Esophagus muscularis mucosa (tissue), 4 donors: ENCODE data around the gene CDH4. TPM values are rescaled to one million over a fixed set of nuclear protein-coding genes. Genes with fewer than 3 reads are reported as not detected.

Source experiments
- DNase-seq: peaks from one replicate; pipeline ENCODE4 v3.0.0-alpha.2; 2017; ENCODE audit errors: extremely low spot score
- H3K27ac ChIP-seq, 4 donors: fragments of 200-600 bp; sonication (generic); replicated peaks in 1 of 4; 1 replicate in 3 of 4; 2 replicates in 1 of 4; pipeline ENCODE4 v1.5.1; 2016 to 2019; ENCODE audit warnings: mild to moderate bottlenecking in 1 of 4
- H3K27me3 ChIP-seq, 4 donors: fragments of 200-600 bp; sonication (generic); one replicate each; pipeline versions ENCODE4 v1.5.1 to v1.6.0; 2016 to 2019
- H3K36me3 ChIP-seq, 4 donors: fragments of 200-600 bp; sonication (generic); one replicate each; pipeline ENCODE4 v1.5.1; 2016 to 2019
- H3K4me1 ChIP-seq, 4 donors: fragments of 200-600 bp; sonication (generic); one replicate each; pipeline ENCODE4 v1.5.1; 2016 to 2019
- H3K4me3 ChIP-seq, 4 donors: fragments of 200-600 bp; sonication (generic); 1 replicate in 2 of 4; 2 replicates in 2 of 4; pipeline ENCODE4 v1.5.1; 2016 to 2019; ENCODE audit warnings: mild to moderate bottlenecking in 4 of 4, moderate library complexity in 1 of 4
- H3K9me3 ChIP-seq, 4 donors: fragments of 200-600 bp; sonication (generic); 1 replicate in 3 of 4; 2 replicates in 1 of 4; pipeline ENCODE4 v1.5.1; 2016 to 2019
- EP300 ChIP-seq: sonication (generic); formaldehyde crosslinking; IDR thresholded peaks from one replicate; pipeline ENCODE4 v1.6.1; 2017; ENCODE audit warnings: antibody characterized with exemption
- POLR2A ChIP-seq: fragments of 450-650 bp; IDR thresholded peaks from one replicate; pipeline ENCODE4 v1.6.1; 2017; ENCODE audit warnings: antibody characterized with exemption, moderate library complexity, mild to moderate bottlenecking, low read depth
- POLR2AphosphoS5 ChIP-seq, 2 donors: sonication (generic); formaldehyde crosslinking; IDR thresholded peaks; one replicate each; pipeline ENCODE4 v1.6.1; 2017; ENCODE audit warnings: antibody characterized with exemption in 2 of 2
- WGBS: methylation state at CpG from one replicate; pipeline ENCODE4 v1.1.5; 2018; 5-methylcytosine and 5-hydroxymethylcytosine counted together
- intact Hi-C: fragments of 100-400 bp; cut with DNase I; formaldehyde crosslinking; loops from one replicate; pipeline ENCODE4 v1.15.1; 2023
- total RNA-seq, 4 donors: library from RNA; depleted of rRNA; stranded (reverse); fragments of >200 nt; gene quantifications; one replicate each; pipeline versions ENCODE4 v1.1.0 to v1.2.1, GENCODE V29; 2016
- TF ChIP-seq, protein P1 (sequence below), 3 experiments: fragments of 200-600 bp in 2 of 3; fragments of 450-650 bp in 1 of 3; sonication (generic) in 2 of 3; IDR thresholded peaks; one replicate each; pipeline ENCODE4 v1.5.1; 2017 to 2019; ENCODE audit warnings: antibody characterized with exemption in 3 of 3, mild to moderate bottlenecking in 2 of 3, moderate library complexity in 1 of 3

Gene CDH4
- total RNA-seq, 4 donors from 2014 or later: 0.42 to 1.3 (median 0.48) TPM

DNA sequence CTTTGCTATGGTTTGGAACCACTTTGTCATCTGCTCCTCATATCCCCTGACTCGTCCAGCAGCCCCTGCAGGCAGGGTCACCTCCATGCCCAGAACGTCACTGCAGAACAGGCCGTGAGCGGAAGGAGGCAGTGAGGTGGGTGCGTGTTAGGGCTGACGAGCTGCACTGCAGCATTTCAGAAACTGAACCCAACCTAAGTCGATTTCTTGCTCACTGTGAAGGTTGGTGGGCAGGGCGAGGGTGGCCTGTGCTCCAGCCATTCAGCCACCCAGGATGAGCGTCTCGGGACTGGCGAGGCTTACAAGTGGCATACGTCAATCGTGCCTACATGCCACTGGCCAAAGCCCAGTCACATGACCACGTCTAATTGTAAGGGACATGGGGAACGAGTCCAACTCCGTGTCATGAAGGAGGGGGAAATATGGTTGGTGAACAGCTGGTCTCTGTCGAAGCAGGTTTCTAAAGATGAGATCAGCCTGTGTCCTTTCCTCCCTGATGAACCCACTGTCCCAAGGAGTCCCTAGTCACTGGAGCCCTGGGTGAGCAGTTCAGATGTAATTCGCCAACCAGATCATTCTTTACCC is 524.5 kb downstream of the CDH4 start:
- H3K27me3 ChIP-seq: peaks cover 0 to 45% (median 0%) of the 10 kb centered on the region in 4 donors
- H3K36me3 ChIP-seq: no peaks in the 10 kb centered on the region
- H3K9me3 ChIP-seq: peaks cover 0 to 13% (median 4%) of the 10 kb centered on the region in 4 donors
- WGBS: 78% methylated on average over 18 of the region's 18 CpGs
- H3K4me1 ChIP-seq: no peaks in the 10 kb centered on the region
- H3K4me3 ChIP-seq: no peak overlapping the region
- H3K27ac ChIP-seq: no peak overlapping the region
- TF ChIP-seq, protein P1, sequence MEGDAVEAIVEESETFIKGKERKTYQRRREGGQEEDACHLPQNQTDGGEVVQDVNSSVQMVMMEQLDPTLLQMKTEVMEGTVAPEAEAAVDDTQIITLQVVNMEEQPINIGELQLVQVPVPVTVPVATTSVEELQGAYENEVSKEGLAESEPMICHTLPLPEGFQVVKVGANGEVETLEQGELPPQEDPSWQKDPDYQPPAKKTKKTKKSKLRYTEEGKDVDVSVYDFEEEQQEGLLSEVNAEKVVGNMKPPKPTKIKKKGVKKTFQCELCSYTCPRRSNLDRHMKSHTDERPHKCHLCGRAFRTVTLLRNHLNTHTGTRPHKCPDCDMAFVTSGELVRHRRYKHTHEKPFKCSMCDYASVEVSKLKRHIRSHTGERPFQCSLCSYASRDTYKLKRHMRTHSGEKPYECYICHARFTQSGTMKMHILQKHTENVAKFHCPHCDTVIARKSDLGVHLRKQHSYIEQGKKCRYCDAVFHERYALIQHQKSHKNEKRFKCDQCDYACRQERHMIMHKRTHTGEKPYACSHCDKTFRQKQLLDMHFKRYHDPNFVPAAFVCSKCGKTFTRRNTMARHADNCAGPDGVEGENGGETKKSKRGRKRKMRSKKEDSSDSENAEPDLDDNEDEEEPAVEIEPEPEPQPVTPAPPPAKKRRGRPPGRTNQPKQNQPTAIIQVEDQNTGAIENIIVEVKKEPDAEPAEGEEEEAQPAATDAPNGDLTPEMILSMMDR (IDR thresholded peaks at IDR 0.05): no peak
- TF ChIP-seq POLR2A (no peak), EP300 (no peak), POLR2AphosphoS5 (IDR thresholded peaks at IDR 0.05) (no peak)
- DNase-seq: no peak
- intact Hi-C loops: no loop called here

DNA sequence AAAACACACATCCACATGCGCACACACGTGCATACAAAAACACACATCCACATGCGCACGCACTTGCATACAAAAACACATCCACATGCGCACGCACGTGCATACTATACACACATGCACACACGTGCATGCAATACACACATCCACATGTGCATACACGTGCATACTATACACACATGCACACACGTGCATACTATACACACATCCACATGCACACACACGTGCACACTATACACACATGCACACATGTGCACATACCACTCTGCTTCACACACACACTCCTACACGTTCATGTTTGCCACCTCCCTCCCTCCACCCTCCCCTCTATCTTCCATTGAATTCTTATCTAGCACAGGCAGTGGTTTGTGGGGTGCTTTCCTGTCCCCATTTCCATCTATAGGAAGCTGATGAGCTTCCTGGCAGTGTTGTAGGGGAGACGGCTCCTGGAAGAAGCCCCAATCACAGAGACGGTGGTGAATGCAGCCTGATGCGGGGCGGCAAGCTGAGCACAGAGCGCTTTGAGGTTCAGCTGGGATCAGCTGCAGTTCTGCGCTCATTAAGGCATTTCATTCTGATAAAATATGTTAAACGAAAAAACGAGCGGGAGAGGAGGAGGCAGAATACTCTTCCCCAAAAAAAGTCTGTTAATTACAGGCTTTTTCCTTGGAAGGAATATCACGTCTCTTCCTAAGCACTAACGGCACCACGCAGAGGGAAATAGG is 525.9 kb downstream of the CDH4 start:
- no peak overlapping the region for H3K4me3 ChIP-seq
- no peaks in the 10 kb centered on the region for H3K36me3 ChIP-seq
- H3K9me3 ChIP-seq: peaks cover 0 to 20% (median 13%) of the 10 kb centered on the region in 4 donors
- no peak for DNase-seq
- TF ChIP-seq POLR2A: no peak
- TF ChIP-seq POLR2AphosphoS5 (IDR thresholded peaks at IDR 0.05): no peak
- TF ChIP-seq, protein P1 (IDR thresholded peaks at IDR 0.05): no peak
- TF ChIP-seq EP300: no peak
- H3K27ac ChIP-seq: no peak overlapping the region
- intact Hi-C loops: no loop called here
- H3K4me1 ChIP-seq: no peaks in the 10 kb centered on the region
- peaks cover 0 to 42% (median 0%) of the 10 kb centered on the region in 4 donors for H3K27me3 ChIP-seq
- WGBS: 80% methylated on average over 24 of the region's 24 CpGs

DNA sequence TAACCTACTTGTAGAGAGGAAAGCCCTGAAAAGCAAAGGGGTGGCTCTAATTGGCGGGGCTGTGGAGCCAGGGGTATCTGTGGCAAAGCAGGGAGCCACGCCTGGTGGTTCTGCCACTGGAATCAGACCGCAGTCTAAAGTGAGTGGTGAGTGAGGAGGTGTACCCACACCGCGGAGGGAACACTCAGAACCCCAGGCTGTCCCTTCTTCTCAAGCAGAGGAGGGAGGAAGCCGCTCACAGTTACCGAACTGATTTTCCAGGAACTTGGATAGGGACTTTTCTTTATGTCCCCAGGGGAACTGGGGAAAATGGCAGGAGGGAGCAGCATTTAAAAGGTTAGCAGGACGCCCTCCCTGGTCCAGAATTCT is 526.4 kb downstream of the CDH4 start:
- Histone ChIP-seq H3K36me3 (no peaks in the 10 kb centered on the region), H3K27ac (no peak overlapping the region), H3K4me1 (no peaks in the 10 kb centered on the region), H3K9me3 (peaks cover 0 to 20% (median 13%) of the 10 kb centered on the region in 4 donors), H3K27me3 (peaks cover 0 to 40% (median 0%) of the 10 kb centered on the region in 4 donors), H3K4me3 (no peak overlapping the region)
- DNase-seq: no peak
- intact Hi-C loops: no loop called here
- TF ChIP-seq POLR2A (no peak), EP300 (no peak), POLR2AphosphoS5 (IDR thresholded peaks at IDR 0.05) (no peak)
- TF ChIP-seq, protein P1 (IDR thresholded peaks at IDR 0.05): no peak
- 77% methylated on average over 8 of the region's 8 CpGs for WGBS

DNA sequence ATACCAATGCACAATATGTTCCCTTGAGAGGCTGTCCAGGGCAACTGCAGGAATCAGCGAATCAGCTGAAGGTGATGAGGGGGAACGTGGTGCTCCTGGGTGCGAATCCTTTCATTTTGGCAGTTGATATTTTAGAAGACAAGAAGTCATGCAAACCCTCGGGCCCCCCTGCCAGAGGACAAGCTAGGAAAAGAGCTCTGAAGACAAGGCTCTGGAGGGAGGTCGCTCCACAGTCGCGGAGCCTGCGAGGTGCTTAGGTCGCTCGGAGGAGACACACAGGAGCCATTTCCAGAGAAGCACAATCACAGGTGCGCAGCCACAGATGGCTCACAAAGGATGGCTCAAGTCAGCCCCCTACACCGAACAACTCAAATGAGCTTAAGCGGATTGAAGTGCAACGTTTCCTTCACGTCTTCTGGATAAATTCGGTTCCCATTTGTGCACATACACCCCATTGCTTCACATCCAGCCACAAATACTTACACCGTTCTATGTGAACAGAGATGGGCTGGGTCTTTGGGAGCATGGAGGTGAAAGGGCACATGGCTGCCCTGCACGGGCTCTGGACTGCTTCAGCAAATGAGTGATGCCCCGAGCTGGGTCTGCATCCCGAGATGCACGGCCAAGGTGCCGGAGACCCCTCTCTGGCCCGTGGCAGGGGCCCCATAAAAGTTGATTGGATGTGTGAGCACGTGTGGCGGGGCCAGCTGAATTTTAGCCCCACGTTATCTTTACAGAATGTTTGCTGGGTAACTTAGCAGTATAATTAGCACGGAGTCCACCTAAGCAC is 527.3 kb downstream of the CDH4 start:
- Histone ChIP-seq H3K9me3 (peaks cover 0 to 20% (median 13%) of the 10 kb centered on the region in 4 donors), H3K27me3 (peaks cover 0 to 33% (median 0%) of the 10 kb centered on the region in 4 donors), H3K27ac (no peak overlapping the region), H3K36me3 (no peaks in the 10 kb centered on the region), H3K4me1 (no peaks in the 10 kb centered on the region), H3K4me3 (no peak overlapping the region)
- intact Hi-C loops: no loop called here
- no peak for DNase-seq
- no peak for TF ChIP-seq POLR2AphosphoS5 (IDR thresholded peaks at IDR 0.05)
- no peak for TF ChIP-seq EP300
- TF ChIP-seq, protein P1 (IDR thresholded peaks at IDR 0.05): no peak
- TF ChIP-seq POLR2A: no peak
- 84% methylated on average over 27 of the region's 27 CpGs for WGBS
